ENCODE results near the gene USP50. TPM values are rescaled to one million over a fixed set of nuclear protein-coding genes. Genes with fewer than 3 reads are reported as not detected.

Gene USP50
- total RNA-seq, 4 donors from 2014 or later: 1.9 to 7.5 TPM; not detected in 2

- no peak for DNase-seq
- H3K4me3 ChIP-seq (replicated peaks in 1 of 3): no peak overlapping the region
- H3K36me3 ChIP-seq: no peaks in the 10 kb centered on the region
- intact Hi-C loops (cut with DNase I): no loop called here
- H3K4me1 ChIP-seq: no peaks in the 10 kb centered on the region
- WGBS, 2 donors: 81 to 85% methylated on average over 7 of the region's 7 CpGs
- no peaks in the 10 kb centered on the region for H3K9me3 ChIP-seq
- H3K27me3 ChIP-seq: no peaks in the 10 kb centered on the region
- TF ChIP-seq CTCF (IDR thresholded peaks at IDR 0.05) (no peak), POLR2A (IDR thresholded peaks at IDR 0.05) (no peak)
- no peak overlapping the region for H3K27ac ChIP-seq
These were observed 2.9 kb upstream of the USP50 start for GRCh38 chr15:50549326-50549725.

GRCh38 chr15:50544368-50544767 lies 2.1 kb downstream of the USP50 start:
- TF ChIP-seq POLR2A (IDR thresholded peaks at IDR 0.05) (no peak), CTCF (IDR thresholded peaks at IDR 0.05) (no peak)
- intact Hi-C loops (cut with DNase I): no loop called here
- Histone ChIP-seq H3K36me3 (no peaks in the 10 kb centered on the region), H3K27ac (no peak overlapping the region), H3K27me3 (no peaks in the 10 kb centered on the region), H3K4me3 (replicated peaks in 1 of 3) (no peak overlapping the region), H3K9me3 (no peaks in the 10 kb centered on the region), H3K4me1 (peaks cover 0 to 4% of the 10 kb centered on the region in 2 donors)
- 64 to 84% methylated on average over 5 of the region's 5 CpGs for WGBS, 2 donors
- no peak for DNase-seq

DNA sequence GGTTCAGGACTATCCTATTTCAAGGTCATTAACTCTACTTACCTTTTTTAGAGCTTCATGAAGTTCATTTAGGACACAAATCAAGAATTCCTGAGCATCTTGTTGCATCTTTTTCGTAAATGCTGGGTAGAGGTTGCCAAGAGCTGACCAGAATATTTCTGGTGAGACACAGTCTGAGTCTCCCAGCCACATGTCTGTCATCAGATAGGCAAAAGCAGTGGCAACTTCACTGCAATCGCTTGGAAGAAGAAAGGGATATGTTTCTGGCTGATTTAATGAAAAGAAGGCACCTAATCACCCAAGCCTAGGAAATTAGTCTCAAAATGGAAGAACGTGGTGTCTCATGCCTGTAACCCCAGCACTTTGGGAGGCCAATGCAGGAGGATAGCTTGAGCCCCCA lies 2.9 kb downstream of the USP50 start:
- intact Hi-C loops (cut with DNase I): no loop called here
- no peak for TF ChIP-seq CTCF (IDR thresholded peaks at IDR 0.05)
- TF ChIP-seq POLR2A (IDR thresholded peaks at IDR 0.05): no peak

GRCh38 chr15:50542887-50543210 lies 3.6 kb downstream of the USP50 start:
- 83 to 87% methylated on average over 2 of the region's 2 CpGs for WGBS, 2 donors

More for the DNA sequence above, 2.9 kb downstream of the USP50 start:
- no peak for DNase-seq
- Histone ChIP-seq H3K9me3 (no peaks in the 10 kb centered on the region), H3K4me1 (peaks cover 0 to 4% of the 10 kb centered on the region in 2 donors), H3K27me3 (no peaks in the 10 kb centered on the region), H3K36me3 (no peaks in the 10 kb centered on the region), H3K27ac (no peak overlapping the region), H3K4me3 (replicated peaks in 1 of 3) (no peak overlapping the region)
- 85 to 88% methylated on average over 3 of the region's 3 CpGs for WGBS, 2 donors

DNA sequence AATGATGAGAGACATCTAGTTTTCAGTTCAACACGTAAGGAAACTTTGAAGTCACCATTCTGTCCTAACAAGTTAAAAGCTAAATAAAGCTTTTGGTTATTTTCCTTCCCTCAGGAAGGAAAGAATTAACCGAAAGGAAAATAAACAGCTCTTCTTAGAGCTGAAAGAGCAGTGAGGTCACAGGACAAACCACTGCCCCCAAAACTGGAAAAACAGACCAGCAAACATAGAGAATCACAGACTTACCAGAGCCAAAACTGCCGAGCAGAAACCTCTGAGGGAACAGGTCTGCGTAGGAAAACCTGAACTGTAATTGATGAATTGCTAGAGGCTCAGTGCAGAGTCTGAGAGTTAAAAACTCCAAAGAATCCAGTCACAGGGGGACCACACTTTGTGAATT lies 14.7 kb downstream of the USP50 start:
- no peak for TF ChIP-seq CTCF (IDR thresholded peaks at IDR 0.05)
- TF ChIP-seq POLR2A (IDR thresholded peaks at IDR 0.05): no peak
- Histone ChIP-seq H3K36me3 (no peaks in the 10 kb centered on the region), H3K4me3 (replicated peaks in 1 of 3) (no peak overlapping the region), H3K27ac (no peak overlapping the region), H3K9me3 (no peaks in the 10 kb centered on the region), H3K27me3 (no peaks in the 10 kb centered on the region), H3K4me1 (no peaks in the 10 kb centered on the region)
- intact Hi-C loops (cut with DNase I): no loop called here
- WGBS, 2 donors: 59 to 60% methylated on average over 4 of the region's 4 CpGs
- no peak for DNase-seq

More at GRCh38 chr15:50542887-50543210, 3.6 kb downstream of the USP50 start:
- Histone ChIP-seq H3K27ac (no peak overlapping the region), H3K4me1 (peaks cover 0 to 4% of the 10 kb centered on the region in 2 donors), H3K4me3 (replicated peaks in 1 of 3) (no peak overlapping the region), H3K36me3 (no peaks in the 10 kb centered on the region), H3K9me3 (no peaks in the 10 kb centered on the region), H3K27me3 (no peaks in the 10 kb centered on the region)
- DNase-seq: no peak
- TF ChIP-seq POLR2A (IDR thresholded peaks at IDR 0.05): no peak
- TF ChIP-seq CTCF (IDR thresholded peaks at IDR 0.05): no peak
- intact Hi-C loops (cut with DNase I): no loop called here

Data from thyroid gland (tissue), 4 donors.